GM12878 (cell line): ENCODE data around the gene MSI2. TPM values are rescaled to one million over a fixed set of nuclear protein-coding genes. Genes with fewer than 3 reads are reported as not detected.

Experiments
- ATAC-seq: fragments of 200-7000 bp; cut with Tn5 transposase; 3 replicates; pipeline ENCODE4 v1.9.1; 2020; ENCODE audit warnings: mild to moderate bottlenecking, moderate library complexity
- BruUV-seq: library from RNA; stranded (reverse); fragments of 400-500 nt; replicated peaks from 2 replicates; lab custom pipeline; 2021; lab: Mats Ljungman, UMichigan
- CTCF ChIA-PET: fragments of 300-600 bp; sonication (Branson Sonifier 250); formaldehyde crosslinking; extraction: SDS; loops from one replicate; lab custom pipeline; 2021; ENCODE audit warnings: inconsistent platforms; lab: Yijun Ruan, JAX
- POLR2A ChIA-PET: fragments of 350-600 bp; formaldehyde crosslinking; extraction: SDS; loops from one replicate; lab custom pipeline; 2021; ENCODE audit warnings: inconsistent platforms; lab: Charles Lee
- RAD21 ChIA-PET: fragments of 300-600 bp; sonication (Branson Sonifier 250); formaldehyde crosslinking; loops from one replicate; lab custom pipeline; 2023; ENCODE audit warnings: antibody characterized with exemption; ENCODE audit not compliant: unreplicated experiment; lab: Charles Lee
- SMC1A ChIA-PET: fragments of 300-600 bp; sonication (Branson Sonifier 250); formaldehyde crosslinking; loops from one replicate; lab custom pipeline; 2023; ENCODE audit not compliant: unreplicated experiment, uncharacterized antibody; lab: Charles Lee
- DNase-seq: peaks from one replicate; pipeline ENCODE4 v3.0.0-alpha.2; 2011; ENCODE audit warnings: low read depth, low spot score
- FAIRE-seq: peaks from 3 replicates; lab custom pipeline; 2011; peaks lifted over from hg19 to GRCh38; lab: Jason Lieb, UNC
- H2AFZ ChIP-seq: 2 replicates; pipeline ENCODE4 v1.6.0; 2011; ENCODE audit warnings: low read depth, low read length, control low read depth; ENCODE audit not compliant: control insufficient read depth
- H3K27ac ChIP-seq: 2 replicates; pipeline ENCODE4 v1.5.1; 2011; ENCODE audit warnings: control low read depth; ENCODE audit not compliant: control insufficient read depth, insufficient read depth
- H3K27me3 ChIP-seq, 2 experiments: replicated peaks in 1 of 2; 2 replicates each; pipeline versions ENCODE4 v1.6.0 to v1.6.1; 2011; ENCODE audit warnings: low read length in 1 of 2; ENCODE audit not compliant: control insufficient read depth in 2 of 2, insufficient read depth in 2 of 2
- H3K36me3 ChIP-seq, 2 experiments: 2 replicates each; pipeline ENCODE4 v1.5.1; 2011; ENCODE audit warnings: low read length in 1 of 2; ENCODE audit not compliant: control insufficient read depth in 2 of 2, insufficient read depth in 2 of 2
- H3K4me1 ChIP-seq: 2 replicates; pipeline ENCODE4 v1.6.1; 2011; ENCODE audit warnings: mild to moderate bottlenecking, low read length, moderate library complexity, mixed read lengths; ENCODE audit not compliant: control insufficient read depth, insufficient read depth
- H3K4me2 ChIP-seq: 2 replicates; pipeline ENCODE4 v1.6.0; 2011; ENCODE audit warnings: control low read depth; ENCODE audit not compliant: control insufficient read depth, insufficient read depth
- H3K4me3 ChIP-seq: fragments of 200-600 bp; sonication (generic); 2 replicates; pipeline ENCODE4 v1.5.1; 2016
- H3K79me2 ChIP-seq: 2 replicates; pipeline ENCODE4 v1.6.0; 2011; ENCODE audit warnings: low read length; ENCODE audit not compliant: control insufficient read depth, insufficient read depth
- H3K9ac ChIP-seq: 2 replicates; pipeline ENCODE4 v1.8.0; 2011; ENCODE audit warnings: low read length, control low read depth, mixed read lengths; ENCODE audit not compliant: control insufficient read depth, insufficient read depth
- H3K9me3 ChIP-seq: replicated peaks from 3 replicates; pipeline ENCODE4 v1.5.1; 2011; ENCODE audit warnings: mild to moderate bottlenecking, low read length; ENCODE audit not compliant: control insufficient read depth, insufficient read depth
- H4K20me1 ChIP-seq: 2 replicates; pipeline ENCODE4 v1.6.0; 2011; ENCODE audit not compliant: control insufficient read depth, insufficient read depth
- BHLHE40 ChIP-seq, 2 experiments: fragments of 450-650 bp in 1 of 2; IDR thresholded peaks; 2 replicates each; pipeline ENCODE4 v1.6.1; 2011 to 2017; ENCODE audit warnings: low read depth in 2 of 2, borderline replicate concordance in 1 of 2, improper control_type of control experiment in 1 of 2, low read length in 1 of 2, mild to moderate bottlenecking in 1 of 2
- BRCA1 ChIP-seq: IDR thresholded peaks from 2 replicates; pipeline ENCODE4 v1.6.1; 2011; ENCODE audit warnings: low read depth, low read length, improper control_type of control experiment
- CBFB ChIP-seq: IDR thresholded peaks from 2 replicates; pipeline ENCODE4 v1.6.1; 2016; ENCODE audit warnings: antibody characterized with exemption, low read depth
- CHD1 ChIP-seq: IDR thresholded peaks from 2 replicates; pipeline ENCODE4 v1.6.1; 2012; ENCODE audit warnings: low read depth, low read length, improper control_type of control experiment
- DPF2 ChIP-seq: fragments of 450-650 bp; IDR thresholded peaks from 2 replicates; pipeline ENCODE4 v1.6.1; 2017; ENCODE audit warnings: mild to moderate bottlenecking
- FOS ChIP-seq: IDR thresholded peaks from 3 replicates; pipeline ENCODE4 v1.6.1; 2011; ENCODE audit warnings: borderline replicate concordance; ENCODE audit not compliant: insufficient read length; ENCODE audit errors: extremely low read depth
- HCFC1 ChIP-seq: fragments of 150-350 bp; IDR thresholded peaks from 2 replicates; pipeline ENCODE4 v1.6.1; 2014; ENCODE audit warnings: low read length
- LARP7 ChIP-seq: fragments of 450-650 bp; IDR thresholded peaks from 2 replicates; pipeline ENCODE4 v1.6.1; 2017; ENCODE audit warnings: mild to moderate bottlenecking
- NBN ChIP-seq: fragments of 450-650 bp; IDR thresholded peaks from 2 replicates; pipeline ENCODE4 v1.6.1; 2016
- NFYA ChIP-seq: IDR thresholded peaks from 2 replicates; pipeline ENCODE4 v1.6.1; 2011; ENCODE audit warnings: low read depth, mild to moderate bottlenecking, low read length, improper control_type of control experiment, borderline replicate concordance
- PML ChIP-seq: IDR thresholded peaks from 2 replicates; pipeline ENCODE4 v1.6.1; 2012; ENCODE audit warnings: low read length, inconsistent platforms
- RELA ChIP-seq: fragments of 450-650 bp; IDR thresholded peaks from 2 replicates; pipeline ENCODE4 v1.8.0; 2014; ENCODE audit warnings: borderline replicate concordance; ENCODE audit not compliant: partially characterized antibody
- SMAD1 ChIP-seq: fragments of 450-650 bp; IDR thresholded peaks from 2 replicates; pipeline ENCODE4 v1.6.1; 2018; ENCODE audit warnings: mild to moderate bottlenecking, low read depth; ENCODE audit not compliant: partially characterized antibody
- ZNF384 ChIP-seq: IDR thresholded peaks from 2 replicates; pipeline ENCODE4 v1.6.1; 2012; ENCODE audit warnings: low read depth, mild to moderate bottlenecking, low read length, improper control_type of control experiment, borderline replicate concordance
- WGBS: methylation state at CpG from one replicate; pipeline ENCODE4 v1.1.6; 2016; ENCODE audit warnings: low lambda C conversion rate; ENCODE audit not compliant: insufficient replicate concordance, insufficient coverage; ENCODE audit errors: missing lambda C conversion rate; 5-methylcytosine and 5-hydroxymethylcytosine counted together
- in situ Hi-C: fragments of 300-500 bp; cut with MboI; formaldehyde crosslinking; loops from 9 replicates; pipeline ENCODE4 v1.14.3; 2018; ENCODE audit warnings: mixed read lengths
- intact Hi-C: fragments of 100-400 bp; cut with micrococcal nuclease; formaldehyde crosslinking; loops from one replicate; pipeline ENCODE4 v1.14.2; 2022; ENCODE audit not compliant: unreplicated experiment
- polyA plus RNA-seq, 11 experiments: library from polyadenylated mRNA; depleted of rRNA in 4 of 11; unstranded in 6 of 11; stranded (reverse) in 5 of 11; fragments of >200 nt; fragmentation: Nextera tagmentation in 4 of 11; fragmentation: Illumina TruSeq in 1 of 11; extraction: Ambion mirVana in 4 of 11; extraction: Trizol in 1 of 11; gene quantifications; 1 replicate in 1 of 11; 2 replicates in 10 of 11; pipeline versions ENCODE4 v1.2.1 to v1.2.3, GENCODE V29; 2011 to 2016; ENCODE audit warnings: inconsistent platforms in 2 of 11, missing spikeins in 2 of 11, low read depth in 1 of 11
- total RNA-seq, 4 experiments: library from RNA; depleted of rRNA in 3 of 4; stranded (reverse); fragments of >200 nt in 3 of 4; fragmentation: Illumina TruSeq in 1 of 4; extraction: Trizol in 1 of 4; gene quantifications; 2 replicates each; pipeline versions ENCODE4 v1.2.1 to v1.2.3, GENCODE V29; 2013 to 2021
- TF ChIP-seq, protein P1 (sequence below): IDR thresholded peaks from 2 replicates; pipeline ENCODE4 v1.6.1; 2012; ENCODE audit warnings: mild to moderate bottlenecking, low read depth, low read length

MSI2 gene
- total and polyA plus RNA-seq, 10 of the 15 experiments (the other 5 are each of a cell fraction or from before 2014, with no cell fraction given) = 6.1 to 76.1 (median 42.0) TPM

DNA sequence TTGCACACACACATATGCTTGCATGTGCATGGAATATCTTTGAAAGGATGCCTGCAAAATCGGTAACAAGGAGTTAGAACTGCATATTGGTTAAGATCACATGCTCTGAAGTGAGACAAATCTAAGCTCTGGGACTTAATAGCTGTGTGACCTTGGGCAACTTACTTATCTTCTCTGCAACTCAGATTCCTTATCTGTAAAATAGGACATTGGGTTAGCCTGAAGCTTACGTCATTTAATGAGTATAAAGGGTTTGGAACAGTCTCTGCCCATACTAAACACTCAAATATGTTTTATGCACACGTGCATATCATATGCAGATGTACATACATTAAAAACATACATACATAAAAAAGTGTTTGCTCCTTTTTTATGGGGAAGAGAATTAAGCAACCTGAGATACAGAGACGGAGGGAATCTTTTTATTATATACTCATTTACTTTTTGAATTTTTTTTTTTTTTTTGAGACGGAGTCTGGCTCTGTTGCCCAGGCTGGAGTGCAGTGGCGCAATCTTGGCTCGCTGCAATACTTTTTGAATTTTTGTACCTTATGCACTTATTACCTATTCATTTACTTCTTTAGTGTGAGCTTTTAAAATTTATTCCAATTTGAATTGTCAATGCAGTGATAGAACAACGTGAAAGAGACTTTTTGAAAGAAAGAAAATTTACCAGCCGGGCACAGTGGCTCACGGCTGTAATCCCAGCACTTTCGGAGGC is 282.6 kb downstream of the MSI2 start (continued):
- TF ChIP-seq, protein P1, sequence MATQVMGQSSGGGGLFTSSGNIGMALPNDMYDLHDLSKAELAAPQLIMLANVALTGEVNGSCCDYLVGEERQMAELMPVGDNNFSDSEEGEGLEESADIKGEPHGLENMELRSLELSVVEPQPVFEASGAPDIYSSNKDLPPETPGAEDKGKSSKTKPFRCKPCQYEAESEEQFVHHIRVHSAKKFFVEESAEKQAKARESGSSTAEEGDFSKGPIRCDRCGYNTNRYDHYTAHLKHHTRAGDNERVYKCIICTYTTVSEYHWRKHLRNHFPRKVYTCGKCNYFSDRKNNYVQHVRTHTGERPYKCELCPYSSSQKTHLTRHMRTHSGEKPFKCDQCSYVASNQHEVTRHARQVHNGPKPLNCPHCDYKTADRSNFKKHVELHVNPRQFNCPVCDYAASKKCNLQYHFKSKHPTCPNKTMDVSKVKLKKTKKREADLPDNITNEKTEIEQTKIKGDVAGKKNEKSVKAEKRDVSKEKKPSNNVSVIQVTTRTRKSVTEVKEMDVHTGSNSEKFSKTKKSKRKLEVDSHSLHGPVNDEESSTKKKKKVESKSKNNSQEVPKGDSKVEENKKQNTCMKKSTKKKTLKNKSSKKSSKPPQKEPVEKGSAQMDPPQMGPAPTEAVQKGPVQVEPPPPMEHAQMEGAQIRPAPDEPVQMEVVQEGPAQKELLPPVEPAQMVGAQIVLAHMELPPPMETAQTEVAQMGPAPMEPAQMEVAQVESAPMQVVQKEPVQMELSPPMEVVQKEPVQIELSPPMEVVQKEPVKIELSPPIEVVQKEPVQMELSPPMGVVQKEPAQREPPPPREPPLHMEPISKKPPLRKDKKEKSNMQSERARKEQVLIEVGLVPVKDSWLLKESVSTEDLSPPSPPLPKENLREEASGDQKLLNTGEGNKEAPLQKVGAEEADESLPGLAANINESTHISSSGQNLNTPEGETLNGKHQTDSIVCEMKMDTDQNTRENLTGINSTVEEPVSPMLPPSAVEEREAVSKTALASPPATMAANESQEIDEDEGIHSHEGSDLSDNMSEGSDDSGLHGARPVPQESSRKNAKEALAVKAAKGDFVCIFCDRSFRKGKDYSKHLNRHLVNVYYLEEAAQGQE = no peak

DNA sequence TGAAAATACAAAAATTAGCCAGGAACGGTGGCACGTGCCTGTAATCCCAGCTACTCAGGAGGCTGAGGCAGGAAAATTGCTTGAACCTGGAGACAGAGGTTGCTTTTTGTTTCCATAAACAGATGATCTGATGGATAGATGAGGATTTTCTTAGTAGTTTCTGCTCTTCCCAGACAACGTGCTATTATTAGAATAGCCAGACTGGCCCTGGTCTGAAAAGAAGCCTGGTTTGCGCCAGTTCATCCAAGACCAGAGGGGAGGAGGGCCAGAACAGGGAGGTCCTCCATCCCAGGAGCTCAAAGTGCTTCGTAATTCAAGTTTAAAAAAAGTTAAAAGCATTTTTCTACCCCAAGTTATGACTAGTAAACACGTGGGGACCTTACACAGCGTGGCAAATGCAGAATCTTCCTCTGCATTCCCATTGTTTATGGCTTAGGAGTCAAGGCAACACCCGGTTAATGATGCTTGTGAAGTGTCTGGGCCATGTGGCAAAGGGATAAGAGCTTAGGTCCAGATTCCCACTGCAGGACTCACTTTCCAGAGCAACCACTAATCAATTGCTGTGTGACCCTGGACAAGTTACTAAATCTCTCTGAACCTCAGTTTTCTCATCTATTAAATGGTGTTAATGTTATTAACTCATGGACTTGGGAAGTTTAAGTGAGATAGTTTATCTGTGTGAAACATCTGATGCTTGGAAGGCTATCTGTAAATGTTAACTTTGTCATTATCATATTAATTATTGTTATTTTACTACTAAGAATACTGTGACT is 283.4 kb downstream of the MSI2 start:
- Histone ChIP-seq H3K4me3 (no peak overlapping the region), H3K4me1 (peaks cover 31% of the 10 kb centered on the region), H3K9ac (no peak overlapping the region), H3K27me3 (no peaks in the 10 kb centered on the region), H3K9me3 (no peaks in the 10 kb centered on the region; the same call in 2 of the 3 replicates), H2AFZ (no peak overlapping the region), H4K20me1 (no peaks in the 10 kb centered on the region), H3K4me2 (no peak overlapping the region), H3K36me3 (peaks cover 0 to 4% of the 10 kb centered on the region in 2 experiments; a peak in 3 of 4 replicates), H3K27ac (no peak overlapping the region), H3K79me2 (no peaks in the 10 kb centered on the region; the same call in none of the 2 replicates)
- ChIA-PET SMC1A (interaction anchor here (1.9 to 6.5 kb wide), 5 partner anchors 8 to 54 kb away, joined by 7 to 34 read pairs (median 9); no protein-coding TSS in a partner anchor), POLR2A (interaction anchor here (1.3 kb wide), 1 partner anchor 52 kb away, joined by 3 read pairs; no protein-coding TSS in a partner anchor), CTCF (interaction anchor here (1.3 kb wide), 1 partner anchor 9 kb away, joined by 4 read pairs; no protein-coding TSS in a partner anchor), RAD21 (interaction anchor here (1.5 kb wide), 1 partner anchor 12 kb away, joined by 3 read pairs; no protein-coding TSS in a partner anchor)
- DNase-seq = no peak
- BruUV-seq = no TSS peak
- no peak for ATAC-seq
- no peak for FAIRE-seq
- in situ Hi-C loops = no loop called here
- intact Hi-C loops = no loop called here
- 93% methylated on average over 8 of the region's 8 CpGs for WGBS
- TF ChIP-seq CHD1 = no peak
- no peak for TF ChIP-seq SMAD1
- no peak for TF ChIP-seq LARP7
- no peak for TF ChIP-seq BRCA1
- no peak for TF ChIP-seq RELA
- TF ChIP-seq BHLHE40 (IDR thresholded peaks at IDR 0.05; ENCODE audit: borderline replicate concordance in 1 of 2, low read depth in 2 of 2, low read length in 1 of 2) = no peak
- TF ChIP-seq ZNF384 = no peak
- no peak for TF ChIP-seq NBN
- TF ChIP-seq FOS = no peak
- TF ChIP-seq DPF2 = no peak
- no peak for TF ChIP-seq CBFB
- TF ChIP-seq NFYA = no peak
- TF ChIP-seq HCFC1 = no peak
- TF ChIP-seq PML = no peak
